ENCODE results near the gene RAPGEF2. TPM values are rescaled to one million over a fixed set of nuclear protein-coding genes. Genes with fewer than 3 reads are reported as not detected.

Gene RAPGEF2
- total and polyA plus RNA-seq, 3 donors from 2014 or later, result 18.1 to 51.4 (median 38.9) TPM

- 29 to 46% methylated on average over 11 of the region's 11 CpGs for WGBS, 2 donors
- H3K27ac ChIP-seq, result peak overlapping the region in 1 of 2 donors; percentile 27
- H3K9me3 ChIP-seq, result no peaks in the 10 kb centered on the region
- no peaks in the 10 kb centered on the region for H3K4me1 ChIP-seq
- DNase-seq, result peak; percentile 70
- no peak overlapping the region for H3K4me3 ChIP-seq
- intact Hi-C loops (cut with DNase I; ENCODE audit: low total_unique reads), result no loop called here
- TF ChIP-seq POLR2A (IDR thresholded peaks at IDR 0.05), result no peak
- TF ChIP-seq, protein P1, sequence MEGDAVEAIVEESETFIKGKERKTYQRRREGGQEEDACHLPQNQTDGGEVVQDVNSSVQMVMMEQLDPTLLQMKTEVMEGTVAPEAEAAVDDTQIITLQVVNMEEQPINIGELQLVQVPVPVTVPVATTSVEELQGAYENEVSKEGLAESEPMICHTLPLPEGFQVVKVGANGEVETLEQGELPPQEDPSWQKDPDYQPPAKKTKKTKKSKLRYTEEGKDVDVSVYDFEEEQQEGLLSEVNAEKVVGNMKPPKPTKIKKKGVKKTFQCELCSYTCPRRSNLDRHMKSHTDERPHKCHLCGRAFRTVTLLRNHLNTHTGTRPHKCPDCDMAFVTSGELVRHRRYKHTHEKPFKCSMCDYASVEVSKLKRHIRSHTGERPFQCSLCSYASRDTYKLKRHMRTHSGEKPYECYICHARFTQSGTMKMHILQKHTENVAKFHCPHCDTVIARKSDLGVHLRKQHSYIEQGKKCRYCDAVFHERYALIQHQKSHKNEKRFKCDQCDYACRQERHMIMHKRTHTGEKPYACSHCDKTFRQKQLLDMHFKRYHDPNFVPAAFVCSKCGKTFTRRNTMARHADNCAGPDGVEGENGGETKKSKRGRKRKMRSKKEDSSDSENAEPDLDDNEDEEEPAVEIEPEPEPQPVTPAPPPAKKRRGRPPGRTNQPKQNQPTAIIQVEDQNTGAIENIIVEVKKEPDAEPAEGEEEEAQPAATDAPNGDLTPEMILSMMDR (IDR thresholded peaks at IDR 0.05), result no peak
- H3K27me3 ChIP-seq, result no peaks in the 10 kb centered on the region
- H3K36me3 ChIP-seq (ENCODE audit: low read depth, missing control alignments), result no peaks in the 10 kb centered on the region
Measured at GRCh38 chr4:159227984-159228383, 125.1 kb downstream of the RAPGEF2 start.

DNA sequence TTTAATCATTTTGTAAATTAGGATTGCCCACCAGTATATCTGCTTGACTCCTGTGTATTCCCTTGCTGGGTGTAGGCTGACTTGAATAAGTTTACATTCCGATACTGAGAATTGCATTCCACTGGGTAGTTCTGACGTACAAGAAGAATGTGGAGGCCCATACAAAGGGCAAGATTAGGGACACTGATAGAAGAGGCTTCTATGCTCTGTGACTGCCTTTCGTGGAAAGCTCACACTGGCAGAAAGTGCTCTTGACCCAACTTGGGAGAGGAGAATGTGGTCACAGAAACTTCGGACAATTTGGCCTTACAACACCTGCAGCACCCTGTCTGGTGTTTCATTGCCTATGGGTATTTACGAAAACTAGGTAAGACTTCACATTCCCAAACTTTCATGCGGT is 126.3 kb downstream of the RAPGEF2 start:
- WGBS, 2 donors, result 62 to 68% methylated on average over 6 of the region's 6 CpGs
- Histone ChIP-seq H3K36me3 (ENCODE audit: low read depth, missing control alignments) (no peaks in the 10 kb centered on the region), H3K9me3 (no peaks in the 10 kb centered on the region), H3K4me3 (no peak overlapping the region), H3K27ac (no peak overlapping the region), H3K27me3 (no peaks in the 10 kb centered on the region), H3K4me1 (no peaks in the 10 kb centered on the region)
- TF ChIP-seq, protein P1 (IDR thresholded peaks at IDR 0.05), result no peak
- TF ChIP-seq POLR2A (IDR thresholded peaks at IDR 0.05), result no peak
- no peak for DNase-seq
- intact Hi-C loops (cut with DNase I; ENCODE audit: low total_unique reads), result no loop called here

GRCh38 chr4:159232465-159233106 is 129.7 kb downstream of the RAPGEF2 start:
- Histone ChIP-seq H3K4me3 (no peak overlapping the region), H3K4me1 (no peaks in the 10 kb centered on the region), H3K27me3 (no peaks in the 10 kb centered on the region), H3K27ac (no peak overlapping the region), H3K36me3 (ENCODE audit: low read depth, missing control alignments) (no peaks in the 10 kb centered on the region), H3K9me3 (no peaks in the 10 kb centered on the region)
- no peak for TF ChIP-seq POLR2A (IDR thresholded peaks at IDR 0.05)
- TF ChIP-seq, protein P1 (IDR thresholded peaks at IDR 0.05), result no peak
- intact Hi-C loops (cut with DNase I; ENCODE audit: low total_unique reads), result no loop called here
- DNase-seq, result no peak
- 67 to 91% methylated on average over 1 of the region's 1 CpG for WGBS, 2 donors

DNA sequence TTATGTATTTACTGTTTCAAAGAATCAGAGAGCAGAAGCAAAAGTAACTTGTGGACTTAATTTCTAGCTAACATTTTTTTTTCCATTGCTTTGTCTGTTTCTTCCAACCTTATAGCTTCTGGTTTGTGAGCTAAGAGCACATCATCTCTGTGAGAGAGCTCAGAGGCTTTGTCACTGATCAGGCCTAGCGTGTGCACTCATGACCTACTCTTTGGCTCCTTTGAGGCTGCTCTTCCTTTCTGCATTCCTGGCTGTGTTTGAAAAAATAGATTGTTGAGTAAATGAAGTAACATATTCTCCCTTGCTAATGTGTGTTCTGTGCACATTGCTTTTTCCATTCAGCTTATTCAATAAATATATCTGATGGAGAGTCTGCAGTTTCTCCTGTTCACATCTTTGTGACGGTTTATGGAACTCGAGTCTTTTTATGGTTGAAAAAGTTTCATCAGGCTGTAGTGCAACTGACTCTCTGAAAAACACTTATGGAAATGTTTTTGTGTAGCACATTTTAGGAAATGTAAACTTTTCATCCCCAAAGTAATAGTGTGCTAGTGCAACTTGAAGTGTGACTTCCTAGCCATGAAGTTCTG is 133.0 kb downstream of the RAPGEF2 start:
- no peak for DNase-seq
- Histone ChIP-seq H3K9me3 (no peaks in the 10 kb centered on the region), H3K27ac (no peak overlapping the region), H3K27me3 (no peaks in the 10 kb centered on the region), H3K4me1 (no peaks in the 10 kb centered on the region), H3K36me3 (ENCODE audit: low read depth, missing control alignments) (no peaks in the 10 kb centered on the region), H3K4me3 (no peak overlapping the region)
- 90 to 91% methylated on average over 3 of the region's 3 CpGs for WGBS, 2 donors
- TF ChIP-seq, protein P1 (IDR thresholded peaks at IDR 0.05), result no peak
- no peak for TF ChIP-seq POLR2A (IDR thresholded peaks at IDR 0.05)
- intact Hi-C loops (cut with DNase I; ENCODE audit: low total_unique reads), result no loop called here

- intact Hi-C loops (cut with DNase I; ENCODE audit: low total_unique reads), result no loop called here
- Histone ChIP-seq H3K9me3 (no peaks in the 10 kb centered on the region), H3K4me3 (no peak overlapping the region), H3K36me3 (ENCODE audit: low read depth, missing control alignments) (no peaks in the 10 kb centered on the region), H3K4me1 (no peaks in the 10 kb centered on the region), H3K27me3 (no peaks in the 10 kb centered on the region), H3K27ac (no peak overlapping the region)
- DNase-seq, result no peak
- 73 to 76% methylated on average over 2 of the region's 2 CpGs for WGBS, 2 donors
- TF ChIP-seq, protein P1 (IDR thresholded peaks at IDR 0.05), result no peak
- no peak for TF ChIP-seq POLR2A (IDR thresholded peaks at IDR 0.05)
Measured at GRCh38 chr4:159237975-159238374, 135.1 kb downstream of the RAPGEF2 start.

Data from testis (tissue), 3 donors.